HEK293 (cell line): ENCODE measurements around the gene CFP.

Experiments used
- BCL11A ChIP-seq: fragments of 450-650 bp; formaldehyde crosslinking; IDR thresholded peaks from 2 replicates; pipeline ENCODE4 v1.5.1; 2016; ENCODE audit warnings: low read depth, missing biosample characterization, missing genetic modification characterization
- GLI4 ChIP-seq: fragments of 450-650 bp; formaldehyde crosslinking; IDR thresholded peaks from 2 replicates; pipeline ENCODE4 v1.5.1; 2016; ENCODE audit warnings: missing biosample characterization, missing genetic modification characterization
- ZNF23 ChIP-seq: fragments of 450-650 bp; formaldehyde crosslinking; IDR thresholded peaks from 2 replicates; pipeline ENCODE4 v1.5.1; 2016; ENCODE audit warnings: missing biosample characterization, missing genetic modification characterization, borderline replicate concordance
- ZNF274 ChIP-seq, 2 experiments: fragments of 200-500 bp in 1 of 2; fragments of 450-650 bp in 1 of 2; sonication (Bioruptor generic) in 1 of 2; formaldehyde crosslinking in 1 of 2; IDR thresholded peaks; 2 replicates each; pipeline versions ENCODE4 v1.5.1 to v1.6.1; 2014 to 2016; ENCODE audit warnings: borderline replicate concordance in 1 of 2, inconsistent platforms in 1 of 2, low read length in 1 of 2, missing biosample characterization in 1 of 2, missing genetic modification characterization in 1 of 2
- ZNF292 ChIP-seq: fragments of 450-650 bp; formaldehyde crosslinking; IDR thresholded peaks from 2 replicates; pipeline ENCODE4 v1.5.1; 2016; ENCODE audit warnings: low read depth, missing biosample characterization, missing genetic modification characterization, borderline replicate concordance
- TF ChIP-seq, protein P1 (sequence below): fragments of 450-650 bp; formaldehyde crosslinking; IDR thresholded peaks from 2 replicates; pipeline ENCODE4 v1.5.1; 2016; ENCODE audit warnings: missing biosample characterization, missing genetic modification characterization
- TF ChIP-seq, protein P2 (sequence below): fragments of 450-650 bp; formaldehyde crosslinking; IDR thresholded peaks from 2 replicates; pipeline ENCODE4 v1.5.1; 2016; ENCODE audit warnings: missing biosample characterization, missing genetic modification characterization, low read depth
- TF ChIP-seq, protein P3 (sequence below): fragments of 450-650 bp; IDR thresholded peaks from 2 replicates; pipeline ENCODE4 v1.5.1; 2018; ENCODE audit warnings: missing biosample characterization, mild to moderate bottlenecking, missing genetic modification characterization

DNA sequence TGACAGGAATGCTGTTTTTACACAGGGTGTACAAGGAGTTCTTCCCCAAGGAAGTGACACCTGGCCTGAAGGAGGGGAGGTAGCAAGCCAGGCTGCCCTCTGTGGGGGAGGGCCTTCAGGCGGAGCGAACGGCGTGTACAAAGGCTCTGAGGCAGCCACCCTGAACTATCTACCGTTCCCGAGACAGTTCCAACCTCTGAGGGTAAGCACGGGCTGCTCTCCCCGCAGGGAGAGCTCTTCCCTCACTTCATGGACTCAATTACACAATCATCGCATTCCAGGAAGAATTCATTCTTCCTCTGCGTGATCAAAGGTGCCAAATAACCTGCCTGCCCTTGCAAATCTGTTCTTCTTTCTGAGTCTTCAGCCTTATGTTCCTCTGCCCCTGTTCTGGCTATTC, 15.8 kb upstream of the CFP start:
- TF ChIP-seq, protein P1, sequence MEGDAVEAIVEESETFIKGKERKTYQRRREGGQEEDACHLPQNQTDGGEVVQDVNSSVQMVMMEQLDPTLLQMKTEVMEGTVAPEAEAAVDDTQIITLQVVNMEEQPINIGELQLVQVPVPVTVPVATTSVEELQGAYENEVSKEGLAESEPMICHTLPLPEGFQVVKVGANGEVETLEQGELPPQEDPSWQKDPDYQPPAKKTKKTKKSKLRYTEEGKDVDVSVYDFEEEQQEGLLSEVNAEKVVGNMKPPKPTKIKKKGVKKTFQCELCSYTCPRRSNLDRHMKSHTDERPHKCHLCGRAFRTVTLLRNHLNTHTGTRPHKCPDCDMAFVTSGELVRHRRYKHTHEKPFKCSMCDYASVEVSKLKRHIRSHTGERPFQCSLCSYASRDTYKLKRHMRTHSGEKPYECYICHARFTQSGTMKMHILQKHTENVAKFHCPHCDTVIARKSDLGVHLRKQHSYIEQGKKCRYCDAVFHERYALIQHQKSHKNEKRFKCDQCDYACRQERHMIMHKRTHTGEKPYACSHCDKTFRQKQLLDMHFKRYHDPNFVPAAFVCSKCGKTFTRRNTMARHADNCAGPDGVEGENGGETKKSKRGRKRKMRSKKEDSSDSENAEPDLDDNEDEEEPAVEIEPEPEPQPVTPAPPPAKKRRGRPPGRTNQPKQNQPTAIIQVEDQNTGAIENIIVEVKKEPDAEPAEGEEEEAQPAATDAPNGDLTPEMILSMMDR (tag by site-specific recombination): no peak
- TF ChIP-seq, protein P2, sequence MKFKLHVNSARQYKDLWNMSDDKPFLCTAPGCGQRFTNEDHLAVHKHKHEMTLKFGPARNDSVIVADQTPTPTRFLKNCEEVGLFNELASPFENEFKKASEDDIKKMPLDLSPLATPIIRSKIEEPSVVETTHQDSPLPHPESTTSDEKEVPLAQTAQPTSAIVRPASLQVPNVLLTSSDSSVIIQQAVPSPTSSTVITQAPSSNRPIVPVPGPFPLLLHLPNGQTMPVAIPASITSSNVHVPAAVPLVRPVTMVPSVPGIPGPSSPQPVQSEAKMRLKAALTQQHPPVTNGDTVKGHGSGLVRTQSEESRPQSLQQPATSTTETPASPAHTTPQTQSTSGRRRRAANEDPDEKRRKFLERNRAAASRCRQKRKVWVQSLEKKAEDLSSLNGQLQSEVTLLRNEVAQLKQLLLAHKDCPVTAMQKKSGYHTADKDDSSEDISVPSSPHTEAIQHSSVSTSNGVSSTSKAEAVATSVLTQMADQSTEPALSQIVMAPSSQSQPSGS (tag by site-specific recombination): no peak
- TF ChIP-seq ZNF23 (tag by site-specific recombination) (no peak), GLI4 (no peak), ZNF292 (no peak), BCL11A (tag by site-specific recombination) (no peak), ZNF274 (IDR thresholded peaks at IDR 0.05; ENCODE audit: low read length) (no peak), ZNF274 (tag by site-specific recombination; IDR thresholded peaks at IDR 0.05; ENCODE audit: borderline replicate concordance) (no peak)
- TF ChIP-seq, protein P3, sequence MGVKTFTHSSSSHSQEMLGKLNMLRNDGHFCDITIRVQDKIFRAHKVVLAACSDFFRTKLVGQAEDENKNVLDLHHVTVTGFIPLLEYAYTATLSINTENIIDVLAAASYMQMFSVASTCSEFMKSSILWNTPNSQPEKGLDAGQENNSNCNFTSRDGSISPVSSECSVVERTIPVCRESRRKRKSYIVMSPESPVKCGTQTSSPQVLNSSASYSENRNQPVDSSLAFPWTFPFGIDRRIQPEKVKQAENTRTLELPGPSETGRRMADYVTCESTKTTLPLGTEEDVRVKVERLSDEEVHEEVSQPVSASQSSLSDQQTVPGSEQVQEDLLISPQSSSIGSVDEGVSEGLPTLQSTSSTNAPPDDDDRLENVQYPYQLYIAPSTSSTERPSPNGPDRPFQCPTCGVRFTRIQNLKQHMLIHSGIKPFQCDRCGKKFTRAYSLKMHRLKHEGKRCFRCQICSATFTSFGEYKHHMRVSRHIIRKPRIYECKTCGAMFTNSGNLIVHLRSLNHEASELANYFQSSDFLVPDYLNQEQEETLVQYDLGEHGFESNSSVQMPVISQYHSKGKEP (tag by site-specific recombination): no peak
